Fibroblast of skin of right quadriceps (primary cell): ENCODE measurements around the gene NR6A1.

Source experiments
- DNase-seq: peaks from one replicate; pipeline ENCODE4 v3.0.0-alpha.2; 2013

NR6A1 gene

DNA sequence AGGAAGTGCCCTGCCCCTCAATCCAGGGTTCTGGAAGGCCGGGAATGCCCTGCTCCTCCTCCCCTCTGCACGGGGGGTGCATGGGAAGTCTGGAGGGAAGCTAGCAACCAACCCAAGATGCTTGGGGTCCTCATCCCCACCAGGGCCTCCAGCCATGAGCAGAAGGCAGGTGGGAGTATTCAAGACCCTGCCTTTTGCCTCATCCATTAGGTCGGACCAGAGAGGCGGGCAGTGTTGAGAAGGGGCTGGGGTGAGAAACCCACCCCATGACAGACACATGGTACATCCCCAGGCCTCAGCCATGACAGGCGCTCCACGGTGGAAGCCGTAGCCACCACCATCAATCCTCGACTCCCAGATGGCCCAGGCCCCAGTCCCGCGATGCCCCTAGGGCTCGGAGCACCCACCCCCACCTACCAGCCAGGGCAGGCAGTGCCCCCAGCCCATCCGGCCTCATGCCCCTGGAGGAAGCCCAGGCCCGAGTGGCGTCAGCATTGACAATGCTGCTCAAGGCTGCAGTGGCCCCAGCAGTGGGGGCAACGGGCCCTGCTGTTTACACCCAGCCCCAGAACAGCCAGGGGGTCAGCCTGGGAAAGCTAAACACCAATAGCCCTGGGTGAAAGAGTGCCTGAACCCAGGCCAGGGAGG is 272.5 kb downstream of the NR6A1 start:
- DNase-seq, result no peak

DNA sequence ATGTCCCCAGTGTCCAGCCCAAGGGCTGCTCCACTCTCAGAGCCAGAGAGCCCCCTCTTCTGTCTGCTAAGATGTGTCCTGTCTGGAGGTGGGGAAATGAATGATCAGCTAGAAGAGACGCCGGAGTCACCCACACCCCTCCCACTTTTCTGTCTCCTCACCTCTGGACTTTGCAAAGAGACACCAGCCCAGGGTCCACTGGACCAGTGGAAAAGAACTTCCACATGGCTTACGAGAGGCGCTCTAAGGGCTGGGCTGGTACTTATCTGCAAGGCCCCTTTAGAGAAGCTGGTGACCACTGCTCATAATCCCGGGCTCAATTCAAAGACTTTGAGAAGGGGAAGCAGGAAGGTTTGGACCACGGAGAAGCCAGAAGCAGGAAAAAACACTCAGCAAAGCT is 273.1 kb downstream of the NR6A1 start:
- no peak for DNase-seq

- DNase-seq, result no peak
Observed at GRCh38 chr9:124497441-124497840, 273.7 kb downstream of the NR6A1 start.

DNA sequence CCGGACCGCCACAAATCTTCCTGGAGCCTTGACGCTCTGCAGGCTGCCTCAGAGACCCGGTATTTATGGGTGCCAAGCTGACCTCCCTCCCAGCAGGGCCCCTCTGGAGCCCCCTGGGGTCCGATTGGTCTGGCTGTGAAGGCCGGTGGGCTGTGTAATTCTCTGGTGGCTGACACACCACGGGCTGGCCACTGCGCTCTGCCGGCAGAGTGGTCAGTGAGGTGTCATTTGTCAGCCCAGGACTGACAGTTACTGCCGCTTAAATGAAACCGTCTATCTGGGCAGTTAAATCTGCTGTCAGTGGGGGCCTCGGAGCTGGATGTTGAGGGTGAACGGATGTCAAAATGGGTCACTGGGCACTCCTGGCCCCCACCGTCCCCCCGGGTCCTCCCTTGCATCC is 274.6 kb downstream of the NR6A1 start:
- DNase-seq, result no peak

DNA sequence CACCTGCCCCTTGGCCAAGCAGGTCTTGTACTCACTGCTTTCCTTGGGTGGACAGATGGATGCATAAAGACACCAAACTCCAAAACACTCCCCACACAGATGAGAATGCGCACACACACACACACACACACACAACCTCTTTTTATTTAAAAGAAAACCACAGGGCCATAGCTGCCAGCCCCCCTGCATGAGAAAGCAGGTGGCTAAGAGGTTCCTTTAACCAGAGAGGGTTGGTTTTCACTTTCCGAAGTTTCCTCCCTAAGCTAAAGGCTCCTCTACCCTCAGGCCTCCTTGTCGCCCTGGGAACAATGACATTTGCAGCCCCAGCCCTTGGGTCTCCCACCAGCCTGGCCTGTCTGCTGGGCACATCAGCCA is 275.0 kb downstream of the NR6A1 start:
- no peak for DNase-seq

- no peak for DNase-seq
Observed at GRCh38 chr9:124495126-124496074, 275.7 kb downstream of the NR6A1 start.

- no peak for DNase-seq
Observed at GRCh38 chr9:124493794-124494479, 277.2 kb downstream of the NR6A1 start.

DNA sequence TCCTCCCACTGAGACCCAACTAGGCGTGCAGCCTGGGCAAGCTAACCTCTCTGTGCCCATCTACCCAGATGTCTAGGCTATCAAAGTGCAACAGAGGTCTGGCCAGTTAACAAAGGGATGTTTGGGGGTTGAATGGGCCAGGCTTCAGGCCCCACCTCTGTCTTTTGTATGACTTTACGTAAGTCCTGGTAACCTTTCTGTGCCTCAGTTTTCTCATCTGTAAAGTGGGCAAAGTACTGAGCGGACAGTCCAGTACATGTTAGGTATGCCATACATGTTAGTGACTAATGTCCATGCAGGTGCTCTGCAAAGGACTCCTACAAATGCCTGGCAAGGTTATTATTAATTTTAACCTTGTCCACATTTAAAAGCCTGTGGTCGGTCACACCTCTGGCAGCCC is 277.9 kb downstream of the NR6A1 start:
- no peak for DNase-seq

DNA sequence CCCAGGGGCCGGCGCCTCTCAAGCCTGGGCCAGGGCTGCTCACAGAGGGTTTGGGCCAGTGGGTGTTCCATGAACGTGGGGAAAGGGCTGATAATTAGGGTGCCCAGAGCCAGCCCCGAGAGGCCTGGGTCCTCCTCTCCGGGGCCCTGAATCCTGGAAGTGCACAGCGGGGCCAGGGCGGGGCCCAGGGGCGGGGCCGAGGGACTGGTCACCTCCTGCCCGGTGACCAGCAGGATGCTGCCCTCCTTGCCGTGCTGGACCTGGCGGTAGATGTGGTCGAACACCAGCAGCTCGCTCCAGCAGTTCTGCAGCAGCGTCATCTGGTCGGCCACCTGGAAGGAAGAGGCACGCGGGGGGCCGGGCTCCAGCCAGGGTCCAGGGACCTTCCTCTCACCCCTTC is 278.3 kb downstream of the NR6A1 start:
- DNase-seq, result no peak

GRCh38 chr9:124491049-124491975 is 279.8 kb downstream of the NR6A1 start:
- no peak for DNase-seq

GRCh38 chr9:124490004-124490403 is 281.1 kb downstream of the NR6A1 start:
- DNase-seq, result no peak

DNA sequence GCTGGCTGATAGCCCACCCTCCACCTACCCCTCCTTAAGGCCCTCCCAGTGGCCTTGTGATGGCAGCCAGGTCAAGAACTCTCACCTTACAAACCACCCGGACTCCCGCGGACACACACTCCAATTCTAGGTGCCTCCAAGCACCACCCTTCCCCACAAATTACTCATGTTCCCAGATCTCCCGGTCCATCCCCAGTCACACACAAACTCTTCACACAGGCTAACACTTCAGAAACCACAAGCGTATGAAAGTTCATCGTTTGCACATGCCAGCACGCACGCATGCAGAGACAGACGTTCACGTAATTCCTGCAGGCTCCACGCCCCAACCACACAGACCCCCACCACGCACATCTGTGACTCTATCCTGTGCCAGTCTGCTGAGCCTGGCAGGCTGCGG is 281.9 kb downstream of the NR6A1 start:
- peak; percentile 50 for DNase-seq

DNA sequence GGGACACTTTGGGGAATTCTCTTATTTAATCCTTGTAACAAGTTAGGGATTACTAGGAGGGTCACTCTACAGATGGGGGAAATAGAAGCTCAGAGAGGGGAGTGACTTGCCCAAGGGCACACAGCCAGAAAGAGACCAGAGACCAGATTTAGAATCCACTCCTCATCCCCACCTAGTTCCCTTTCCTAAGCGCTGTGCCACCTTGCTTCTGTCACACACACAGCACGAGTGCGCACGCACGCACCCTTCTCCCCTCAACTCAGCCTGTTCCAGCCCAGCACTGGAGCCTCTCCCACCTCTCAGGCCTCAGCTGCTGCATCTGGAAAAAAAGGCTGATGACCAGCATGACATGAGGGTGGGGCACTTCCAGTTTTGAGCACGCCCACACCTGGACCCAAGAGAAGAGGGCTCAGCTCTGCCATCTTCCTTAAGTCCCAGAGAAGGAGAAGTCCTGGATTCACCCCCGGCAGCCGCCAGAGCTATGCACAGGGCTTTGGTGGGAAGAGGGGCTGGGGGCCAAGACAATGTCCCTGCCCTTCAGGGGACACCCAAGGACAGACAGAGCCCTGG is 282.4 kb downstream of the NR6A1 start:
- DNase-seq, result no peak

DNA sequence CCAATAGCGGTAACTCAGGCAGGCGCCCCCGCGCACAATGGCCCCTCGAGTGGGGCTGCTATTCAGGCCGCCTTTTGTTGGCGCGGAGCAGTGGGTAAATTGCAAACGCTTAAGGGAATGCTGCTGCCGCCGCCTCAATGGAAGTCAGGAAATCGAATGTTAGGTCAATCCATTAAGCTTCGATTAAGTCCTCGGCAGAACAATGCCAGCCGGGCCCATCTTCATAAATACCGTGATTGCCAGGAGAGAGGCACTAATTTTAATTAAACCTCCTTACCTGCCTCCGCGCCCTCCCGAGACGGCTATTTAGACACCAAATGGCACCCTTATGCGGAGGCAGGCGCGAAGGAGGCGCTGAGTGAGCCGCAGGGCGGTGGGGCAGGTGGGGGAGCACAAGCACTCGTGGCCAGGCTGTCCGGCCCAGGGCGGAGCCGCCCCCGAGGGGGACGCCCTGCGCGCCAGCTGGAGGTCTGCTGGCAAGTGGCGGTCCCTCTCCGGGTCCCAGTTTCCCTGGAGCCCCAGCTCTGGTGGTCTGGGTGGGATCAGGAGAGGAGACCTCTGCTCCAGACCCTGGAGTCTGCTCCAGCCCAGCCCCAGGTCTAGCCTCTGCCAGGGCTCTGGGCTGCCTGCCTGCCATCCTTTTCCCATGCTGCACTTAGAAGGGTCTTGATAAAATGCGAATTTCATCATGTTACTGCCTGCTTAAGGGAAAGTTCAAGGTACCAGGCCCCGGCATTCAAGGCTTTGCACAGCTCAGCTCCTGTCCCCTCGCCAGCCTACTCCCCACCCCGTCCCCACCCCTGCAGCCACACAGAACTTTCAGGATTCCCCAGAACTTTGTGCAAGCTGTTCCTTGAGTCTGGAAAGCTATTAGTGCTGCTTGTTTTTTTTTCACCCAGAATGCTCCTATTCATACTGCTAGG is 283.6 kb downstream of the NR6A1 start:
- DNase-seq, result no peak

DNA sequence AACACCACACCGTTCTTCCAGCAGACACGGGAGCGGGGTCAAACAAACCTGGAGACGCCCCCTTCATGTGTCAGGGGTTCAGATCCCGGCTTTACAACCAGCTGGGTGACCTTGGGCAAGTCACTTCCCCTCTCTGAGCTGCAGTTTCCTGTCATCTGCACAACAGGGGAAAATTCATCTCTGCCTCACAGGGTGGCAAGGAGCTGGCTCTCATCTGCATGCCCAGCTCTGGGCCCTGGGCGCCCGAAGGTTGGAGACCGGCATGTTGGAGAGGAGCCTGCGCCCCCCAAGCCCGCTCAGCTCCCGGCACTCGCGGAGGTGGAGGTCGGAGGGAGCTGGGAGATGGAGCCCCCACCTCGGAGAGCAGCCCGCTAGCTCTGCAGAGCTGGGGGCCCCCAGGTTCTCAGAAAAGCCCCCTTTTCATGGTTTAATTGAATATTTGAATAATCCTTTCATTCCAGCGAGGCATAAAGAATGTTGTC is 284.3 kb downstream of the NR6A1 start:
- DNase-seq, result no peak

GRCh38 chr9:124485936-124486335 is 285.2 kb downstream of the NR6A1 start:
- no peak for DNase-seq

DNA sequence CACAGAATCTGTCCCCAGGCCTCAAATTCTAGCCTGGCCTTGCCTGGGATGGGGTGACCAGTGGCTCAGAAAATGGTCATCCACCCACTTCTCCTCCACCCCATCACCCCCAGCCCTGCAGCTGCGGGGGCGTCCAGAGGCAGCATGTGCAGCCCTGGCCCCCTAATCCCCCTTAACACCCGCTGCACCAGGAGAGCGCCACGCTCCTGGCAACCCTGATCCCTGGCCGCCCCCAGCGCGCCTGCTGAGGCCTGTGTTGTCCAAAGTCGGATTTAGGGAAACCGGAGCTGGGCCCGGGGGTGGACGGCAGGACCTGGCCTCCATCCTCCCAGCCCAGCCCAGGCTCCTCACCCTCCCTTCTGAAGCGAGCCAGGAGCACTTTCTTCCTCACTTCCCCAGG is 285.9 kb downstream of the NR6A1 start:
- DNase-seq, result no peak

GRCh38 chr9:124483481-124483880 is 287.6 kb downstream of the NR6A1 start:
- no peak for DNase-seq

DNA sequence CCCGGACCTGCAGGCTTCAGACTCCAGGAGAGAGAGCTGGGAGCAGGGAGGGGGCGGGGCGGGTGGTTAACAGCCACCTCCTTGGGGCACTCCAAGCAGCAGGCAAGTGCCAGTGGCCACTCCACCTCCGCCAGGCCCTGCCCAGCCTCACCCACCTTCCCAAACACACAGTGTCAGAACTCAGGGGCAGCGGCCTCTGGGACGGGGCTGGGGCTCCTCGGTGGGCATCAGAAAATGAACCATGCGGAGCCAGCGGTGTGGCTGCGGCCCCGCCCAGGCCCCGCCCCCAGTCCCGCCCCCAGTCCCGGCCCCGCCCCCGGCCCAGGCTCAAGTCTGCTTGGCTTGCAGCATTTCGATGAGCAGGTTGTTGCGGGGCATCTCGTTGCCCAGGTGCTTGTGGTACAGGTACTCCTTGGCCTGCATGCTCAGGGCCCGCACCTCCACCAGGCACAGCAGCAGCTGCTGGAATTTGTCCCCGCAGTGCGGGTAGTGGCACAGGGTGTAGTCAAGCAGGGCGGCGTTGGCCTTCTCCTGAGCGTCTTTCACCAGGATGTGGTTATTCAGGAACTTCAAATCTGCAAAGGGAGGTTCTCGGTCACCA is 288.6 kb downstream of the NR6A1 start:
- no peak for DNase-seq

- no peak for DNase-seq
Observed at GRCh38 chr9:124481115-124481514, 290.0 kb downstream of the NR6A1 start.

- DNase-seq, result peak; percentile 20
Observed at GRCh38 chr9:124480621-124480981, 290.5 kb downstream of the NR6A1 start.
